ENCODE results near the gene PRRT4.

The PRRT4 gene

DNA sequence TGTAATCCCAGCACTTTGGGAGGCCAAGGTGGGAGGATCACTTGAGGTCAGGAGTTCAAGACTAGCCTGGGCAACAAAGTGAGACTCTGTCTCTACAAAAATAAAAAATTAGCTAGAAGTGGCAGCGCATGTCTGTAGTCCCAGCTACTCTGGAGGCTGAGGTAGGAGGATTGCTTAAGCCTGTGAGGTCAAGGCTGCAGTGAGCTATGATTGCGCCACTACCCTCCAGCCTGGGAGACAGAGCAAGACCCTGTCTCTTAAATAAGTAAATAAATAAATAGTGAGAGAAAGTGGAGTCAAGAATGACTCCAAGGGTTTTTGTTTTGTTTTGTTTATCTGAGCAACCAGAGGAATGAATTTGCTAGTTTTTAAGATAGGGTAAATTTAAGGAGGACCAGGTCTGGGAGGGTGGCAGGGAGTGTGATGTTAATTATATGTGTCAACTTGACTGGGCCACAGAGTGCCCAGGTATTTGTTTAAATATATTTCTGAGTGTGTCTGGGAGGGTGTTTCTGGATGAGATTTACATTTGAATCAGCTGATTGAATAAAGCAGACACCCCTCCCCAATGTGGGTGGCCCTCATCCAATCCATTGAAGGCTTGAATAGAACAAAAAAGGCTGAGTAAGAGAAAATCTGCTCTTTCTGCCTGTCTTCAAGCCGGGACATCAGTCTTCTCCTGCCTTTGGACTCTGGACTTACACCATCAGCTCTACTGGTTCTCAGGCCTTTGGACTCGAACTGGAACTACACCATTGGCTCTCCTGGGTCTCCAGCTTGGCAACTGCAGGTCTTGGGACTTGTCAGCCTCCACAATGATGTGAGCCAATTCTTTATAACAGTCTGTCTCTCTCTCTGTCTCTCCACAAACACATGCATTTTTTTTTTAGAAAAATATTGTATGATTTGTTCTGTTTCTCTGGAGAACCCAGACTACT, 24.8 kb upstream of the PRRT4 start:
- Histone ChIP-seq H3K27me3 (no peaks in the 10 kb centered on the region), H3K9me3 (no peaks in the 10 kb centered on the region), H3K4me3 (ENCODE audit: low read depth in 1 of 2, low read length in 1 of 2) (no peak overlapping the region), H3K4me1 (ENCODE audit: control insufficient read depth in 1 of 2, insufficient read depth in 1 of 2, low read depth in 1 of 2, low read length in 1 of 2) (peaks cover 28 to 37% of the 10 kb centered on the region in 2 experiments), H3K36me3 (peaks cover 2% of the 10 kb centered on the region), H3K27ac (no peak overlapping the region)
- TF ChIP-seq, protein P1, sequence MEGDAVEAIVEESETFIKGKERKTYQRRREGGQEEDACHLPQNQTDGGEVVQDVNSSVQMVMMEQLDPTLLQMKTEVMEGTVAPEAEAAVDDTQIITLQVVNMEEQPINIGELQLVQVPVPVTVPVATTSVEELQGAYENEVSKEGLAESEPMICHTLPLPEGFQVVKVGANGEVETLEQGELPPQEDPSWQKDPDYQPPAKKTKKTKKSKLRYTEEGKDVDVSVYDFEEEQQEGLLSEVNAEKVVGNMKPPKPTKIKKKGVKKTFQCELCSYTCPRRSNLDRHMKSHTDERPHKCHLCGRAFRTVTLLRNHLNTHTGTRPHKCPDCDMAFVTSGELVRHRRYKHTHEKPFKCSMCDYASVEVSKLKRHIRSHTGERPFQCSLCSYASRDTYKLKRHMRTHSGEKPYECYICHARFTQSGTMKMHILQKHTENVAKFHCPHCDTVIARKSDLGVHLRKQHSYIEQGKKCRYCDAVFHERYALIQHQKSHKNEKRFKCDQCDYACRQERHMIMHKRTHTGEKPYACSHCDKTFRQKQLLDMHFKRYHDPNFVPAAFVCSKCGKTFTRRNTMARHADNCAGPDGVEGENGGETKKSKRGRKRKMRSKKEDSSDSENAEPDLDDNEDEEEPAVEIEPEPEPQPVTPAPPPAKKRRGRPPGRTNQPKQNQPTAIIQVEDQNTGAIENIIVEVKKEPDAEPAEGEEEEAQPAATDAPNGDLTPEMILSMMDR (IDR thresholded peaks at IDR 0.05), result no peak

DNA sequence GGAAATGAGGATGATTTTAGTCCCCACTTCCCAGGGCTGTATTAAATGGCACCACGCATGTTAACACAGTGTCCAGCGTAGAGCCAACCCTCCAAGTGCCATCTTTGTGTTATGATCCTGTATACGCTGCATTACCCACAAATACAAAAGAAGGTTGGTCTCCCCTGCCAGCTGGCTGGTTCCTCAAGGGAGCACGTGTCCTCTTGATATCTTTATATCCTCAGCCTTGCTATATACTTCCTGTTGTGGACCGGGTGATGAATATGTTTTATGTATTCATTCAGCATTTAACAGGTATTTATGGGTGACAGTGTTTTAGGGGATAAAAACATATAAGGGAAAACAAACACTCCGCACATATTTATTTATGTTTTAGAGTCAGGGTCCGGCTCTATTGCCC, 23.2 kb upstream of the PRRT4 start:
- no peak overlapping the region for H3K4me3 ChIP-seq (ENCODE audit: low read depth in 1 of 2, low read length in 1 of 2)
- no peaks in the 10 kb centered on the region for H3K27me3 ChIP-seq
- H3K4me1 ChIP-seq (ENCODE audit: control insufficient read depth in 1 of 2, insufficient read depth in 1 of 2, low read depth in 1 of 2, low read length in 1 of 2), result peaks cover 36% of the 10 kb centered on the region in 2 experiments
- no peak overlapping the region for H3K27ac ChIP-seq
- no peaks in the 10 kb centered on the region for H3K9me3 ChIP-seq
- H3K36me3 ChIP-seq, result no peaks in the 10 kb centered on the region
- TF ChIP-seq, protein P1 (IDR thresholded peaks at IDR 0.05), result no peak

DNA sequence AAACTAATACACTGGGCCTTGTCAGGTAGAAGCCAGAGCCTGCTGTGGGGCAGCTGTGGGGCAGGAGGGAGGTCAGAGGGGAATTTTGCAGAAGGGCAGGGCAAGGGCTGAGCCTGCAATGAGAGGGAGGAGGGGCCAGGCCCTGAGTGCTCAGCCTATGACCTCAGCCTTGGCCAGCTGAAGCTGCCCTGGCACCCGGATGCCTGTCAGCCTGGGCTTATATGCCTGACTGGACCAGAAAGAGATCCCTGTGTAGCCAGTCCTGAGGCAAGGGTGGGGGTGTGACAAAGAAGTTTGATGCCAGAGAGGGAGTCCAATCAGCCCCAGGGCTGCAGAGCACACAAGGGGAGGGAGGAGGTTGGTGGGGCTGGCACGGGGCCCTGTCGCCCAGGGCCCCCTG, 22.3 kb upstream of the PRRT4 start:
- H3K36me3 ChIP-seq, result no peaks in the 10 kb centered on the region
- TF ChIP-seq, protein P1 (IDR thresholded peaks at IDR 0.05), result no peak
- H3K27ac ChIP-seq, result no peak overlapping the region
- peaks cover 35 to 36% of the 10 kb centered on the region in 2 experiments for H3K4me1 ChIP-seq (ENCODE audit: control insufficient read depth in 1 of 2, insufficient read depth in 1 of 2, low read depth in 1 of 2, low read length in 1 of 2)
- H3K27me3 ChIP-seq, result no peaks in the 10 kb centered on the region
- H3K4me3 ChIP-seq (ENCODE audit: low read depth in 1 of 2, low read length in 1 of 2), result no peak overlapping the region
- H3K9me3 ChIP-seq, result no peaks in the 10 kb centered on the region

DNA sequence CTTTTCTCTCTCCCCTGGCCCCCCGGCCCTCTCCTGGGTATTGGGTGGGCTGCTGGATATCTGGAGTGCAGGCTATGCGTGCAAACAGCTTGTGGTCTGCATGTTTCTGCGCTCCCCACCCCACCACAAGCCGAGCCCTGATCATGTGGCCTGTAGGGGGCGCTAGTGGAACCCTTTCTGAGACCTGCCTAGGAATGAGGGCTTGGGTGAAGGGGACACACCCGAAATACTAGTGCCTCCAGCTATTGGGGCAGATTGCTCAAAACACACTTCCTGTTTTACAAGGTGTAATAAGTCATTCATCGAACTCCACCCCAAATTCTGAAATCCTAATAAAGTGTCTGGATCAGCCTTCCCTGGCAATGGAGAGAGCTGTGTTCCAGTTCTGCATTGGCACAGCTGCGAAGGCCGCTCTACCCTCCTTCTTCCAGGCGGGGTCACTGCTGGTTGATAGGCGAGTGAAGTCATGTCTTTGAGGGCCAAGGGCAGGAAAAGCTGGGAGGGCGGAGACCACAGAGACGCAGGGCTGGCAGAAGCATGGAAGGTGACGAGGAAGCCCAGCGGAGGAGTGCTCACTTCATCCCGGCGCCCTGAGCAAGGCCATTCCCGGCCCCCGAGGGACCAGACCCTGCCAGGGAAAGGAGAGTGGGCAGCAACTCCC, 19.8 kb upstream of the PRRT4 start:
- H3K4me3 ChIP-seq (ENCODE audit: low read depth in 1 of 2, low read length in 1 of 2), result no peak overlapping the region
- H3K27ac ChIP-seq, result no peak overlapping the region
- no peaks in the 10 kb centered on the region for H3K36me3 ChIP-seq
- TF ChIP-seq, protein P1 (IDR thresholded peaks at IDR 0.05), result no peak
- H3K9me3 ChIP-seq, result no peaks in the 10 kb centered on the region
- H3K4me1 ChIP-seq (ENCODE audit: control insufficient read depth in 1 of 2, insufficient read depth in 1 of 2, low read depth in 1 of 2, low read length in 1 of 2), result peaks cover 17 to 20% of the 10 kb centered on the region in 2 experiments
- H3K27me3 ChIP-seq, result no peaks in the 10 kb centered on the region

DNA sequence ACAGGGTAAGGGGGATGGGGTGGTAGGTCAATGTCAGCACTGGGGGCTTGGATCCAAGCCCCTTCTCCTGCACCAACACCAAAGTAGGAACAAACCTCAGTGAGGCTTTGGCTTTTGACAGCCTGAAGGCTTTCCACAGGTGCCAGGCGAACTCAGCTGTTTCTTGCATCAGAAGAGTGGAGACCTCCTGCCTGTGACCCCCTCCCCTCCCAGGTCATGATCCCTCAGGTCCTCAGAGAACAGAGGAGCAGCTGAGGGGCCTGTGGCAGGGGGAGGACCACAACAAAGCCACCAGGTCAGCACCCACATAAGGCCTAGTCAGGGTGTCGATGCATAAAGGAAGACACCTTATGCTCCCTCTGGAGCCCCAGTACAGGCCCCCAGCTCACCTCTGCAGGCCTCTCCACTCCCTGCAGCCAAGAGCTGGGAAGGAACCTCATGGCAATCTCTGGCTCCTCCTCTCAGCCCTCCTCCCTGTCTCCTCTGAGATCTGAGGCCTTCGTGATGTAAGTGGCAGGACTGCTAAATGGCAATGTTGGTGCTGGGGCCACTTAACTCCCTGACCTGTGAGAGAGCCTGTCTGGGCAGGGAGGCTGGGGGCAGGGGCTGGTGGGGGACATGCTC, 19.1 kb upstream of the PRRT4 start:
- TF ChIP-seq, protein P1 (IDR thresholded peaks at IDR 0.05), result no peak
- H3K9me3 ChIP-seq, result no peaks in the 10 kb centered on the region
- H3K4me1 ChIP-seq (ENCODE audit: control insufficient read depth in 1 of 2, insufficient read depth in 1 of 2, low read depth in 1 of 2, low read length in 1 of 2), result peaks cover 13 to 14% of the 10 kb centered on the region in 2 experiments
- H3K27me3 ChIP-seq, result no peaks in the 10 kb centered on the region
- H3K4me3 ChIP-seq (ENCODE audit: low read depth in 1 of 2, low read length in 1 of 2), result no peak overlapping the region
- no peaks in the 10 kb centered on the region for H3K36me3 ChIP-seq
- H3K27ac ChIP-seq, result no peak overlapping the region

Measured in neutrophil (primary cell).